ENCODE data around the gene ATXN2L.

GRCh38 chr16:28834349-28834748 is 11.6 kb downstream of the ATXN2L start:
- TF ChIP-seq POLR2A (IDR thresholded peaks at IDR 0.05; ENCODE audit: low read length) (no peak), GATA1 (IDR thresholded peaks at IDR 0.05; ENCODE audit: low read depth, low read length) (no peak)
